HG03280 (cell line): Measurements from ENCODE around the gene NUFIP2.

Experiments used
- ATAC-seq: cut with Tn5 transposase; IDR thresholded peaks from one replicate; pipeline ENCODE4 v1.9.1; 2021; ENCODE audit warnings: mild to moderate bottlenecking, moderate library complexity; ENCODE audit not compliant: unreplicated experiment

Gene NUFIP2

DNA sequence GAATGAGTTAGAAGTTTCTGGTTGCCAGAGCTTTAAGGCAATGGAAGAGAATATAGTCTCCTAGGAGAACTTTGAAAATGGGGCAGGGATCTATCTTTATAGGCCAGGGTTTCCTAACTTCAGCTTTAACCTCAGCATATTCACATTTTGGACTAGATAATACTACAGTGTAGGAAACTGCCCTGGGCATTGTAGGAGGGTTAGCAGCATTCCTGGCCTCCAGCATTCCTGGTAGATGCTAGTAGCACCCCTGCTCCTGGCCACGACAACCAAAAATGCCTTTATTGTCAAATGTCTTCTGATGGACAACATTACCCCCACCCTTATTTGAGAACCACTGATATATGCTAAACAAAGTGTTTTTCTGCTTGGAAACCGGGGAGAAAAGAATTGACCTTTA, 86.0 kb downstream of the NUFIP2 start:
- no peak for ATAC-seq
